Neutrophil (primary cell): Measurements from ENCODE around the gene ZNF552.

Experiments
- H3K27ac ChIP-seq: fragments of 200-600 bp; sonication (generic); 2 replicates; pipeline ENCODE4 v1.5.1; 2016; ENCODE audit warnings: mild to moderate bottlenecking, moderate library complexity
- H3K27me3 ChIP-seq: fragments of 200-600 bp; sonication (generic); 2 replicates; pipeline ENCODE4 v1.6.0; 2016; ENCODE audit warnings: mild to moderate bottlenecking
- H3K36me3 ChIP-seq: fragments of 200-600 bp; sonication (generic); 2 replicates; pipeline ENCODE4 v1.5.1; 2017
- H3K4me1 ChIP-seq, 2 experiments: fragments of 200-600 bp in 1 of 2; sonication (generic) in 1 of 2; 1 replicate in 1 of 2; 2 replicates in 1 of 2; pipeline versions ENCODE4 v1.5.1 to v1.6.1; 2013 to 2016; ENCODE audit warnings: low read depth in 1 of 2, low read length in 1 of 2, mild to moderate bottlenecking in 1 of 2, moderate library complexity in 1 of 2; ENCODE audit not compliant: control insufficient read depth in 1 of 2, insufficient read depth in 1 of 2
- H3K4me3 ChIP-seq, 2 experiments: fragments of 200-600 bp in 1 of 2; sonication (generic) in 1 of 2; 1 replicate in 1 of 2; 2 replicates in 1 of 2; pipeline ENCODE4 v1.5.1; 2013 to 2016; ENCODE audit warnings: low read depth in 1 of 2, low read length in 1 of 2, mild to moderate bottlenecking in 1 of 2, moderate library complexity in 1 of 2
- H3K9me3 ChIP-seq: fragments of 200-600 bp; sonication (generic); 2 replicates; pipeline ENCODE4 v1.5.1; 2016
- CTCF ChIP-seq: fragments of 200-600 bp; sonication (generic); IDR thresholded peaks from 2 replicates; pipeline ENCODE4 v1.5.1; 2016; ENCODE audit warnings: antibody characterized with exemption

ZNF552 gene

DNA sequence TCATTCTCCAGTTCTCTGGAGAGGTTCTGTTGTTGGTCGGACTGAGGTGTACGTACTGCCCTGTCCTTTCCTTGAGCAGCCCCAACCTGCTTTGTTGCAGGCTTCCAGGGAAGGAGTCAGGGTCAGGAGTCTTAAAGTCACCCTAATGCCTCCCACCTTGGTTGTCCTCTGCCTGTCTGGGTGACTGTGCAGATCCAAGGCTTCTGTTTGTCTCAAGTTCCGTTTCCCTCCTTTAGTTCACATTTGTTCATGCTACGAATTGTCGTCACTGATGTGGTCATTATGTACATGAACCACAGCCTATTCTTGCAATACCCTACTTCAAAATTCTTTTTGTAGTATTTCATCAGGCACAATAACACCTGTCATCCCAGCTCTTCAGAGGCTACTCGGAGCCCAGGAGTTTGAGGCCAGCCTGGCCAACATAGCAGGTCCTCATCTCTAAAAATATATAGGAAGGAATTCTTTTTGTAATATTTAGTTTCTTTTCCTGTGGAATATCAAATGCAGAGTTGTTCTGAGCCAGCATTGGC, 37.9 kb downstream of the ZNF552 start:
- H3K4me3 ChIP-seq: no peak overlapping the region
- H3K27ac ChIP-seq: peak overlapping the region; percentile 59
- no peaks in the 10 kb centered on the region for H3K27me3 ChIP-seq
- H3K36me3 ChIP-seq: peaks cover 72% of the 10 kb centered on the region
- H3K4me1 ChIP-seq: peaks cover 4 to 7% of the 10 kb centered on the region in 2 experiments
- no peak for TF ChIP-seq CTCF
- peaks cover 11% of the 10 kb centered on the region for H3K9me3 ChIP-seq

GRCh38 chr19:57773488-57773887, 41.2 kb downstream of the ZNF552 start:
- no peaks in the 10 kb centered on the region for H3K9me3 ChIP-seq
- H3K36me3 ChIP-seq: peaks cover 61% of the 10 kb centered on the region
- TF ChIP-seq CTCF: no peak
- peaks cover 20 to 30% of the 10 kb centered on the region in 2 experiments for H3K4me1 ChIP-seq
- H3K4me3 ChIP-seq: no peak overlapping the region
- no peaks in the 10 kb centered on the region for H3K27me3 ChIP-seq
- H3K27ac ChIP-seq: no peak overlapping the region

DNA sequence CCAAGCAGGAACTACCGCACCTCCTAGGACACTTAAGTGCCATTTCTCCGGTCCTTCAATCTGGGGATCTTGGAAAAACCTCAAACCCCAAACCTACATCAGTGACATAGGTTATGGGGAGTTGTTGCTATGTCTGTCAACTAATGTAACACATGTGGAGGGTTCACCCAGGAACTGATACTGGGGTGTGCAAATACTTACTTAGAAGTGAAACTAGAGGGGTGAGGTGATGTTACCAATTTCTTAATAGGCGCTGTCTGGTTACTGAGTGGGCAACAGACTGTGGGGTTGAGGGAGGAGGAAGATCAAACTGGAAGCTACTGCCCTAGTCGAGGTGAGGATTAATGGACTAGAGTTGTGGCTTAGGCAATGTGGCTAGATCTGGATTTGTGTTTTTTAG, 43.3 kb downstream of the ZNF552 start:
- Histone ChIP-seq H3K27ac (no peak overlapping the region), H3K4me3 (no peak overlapping the region), H3K27me3 (no peaks in the 10 kb centered on the region), H3K4me1 (peaks cover 20 to 26% of the 10 kb centered on the region in 2 experiments), H3K36me3 (peaks cover 41% of the 10 kb centered on the region), H3K9me3 (no peaks in the 10 kb centered on the region)
- no peak for TF ChIP-seq CTCF

DNA sequence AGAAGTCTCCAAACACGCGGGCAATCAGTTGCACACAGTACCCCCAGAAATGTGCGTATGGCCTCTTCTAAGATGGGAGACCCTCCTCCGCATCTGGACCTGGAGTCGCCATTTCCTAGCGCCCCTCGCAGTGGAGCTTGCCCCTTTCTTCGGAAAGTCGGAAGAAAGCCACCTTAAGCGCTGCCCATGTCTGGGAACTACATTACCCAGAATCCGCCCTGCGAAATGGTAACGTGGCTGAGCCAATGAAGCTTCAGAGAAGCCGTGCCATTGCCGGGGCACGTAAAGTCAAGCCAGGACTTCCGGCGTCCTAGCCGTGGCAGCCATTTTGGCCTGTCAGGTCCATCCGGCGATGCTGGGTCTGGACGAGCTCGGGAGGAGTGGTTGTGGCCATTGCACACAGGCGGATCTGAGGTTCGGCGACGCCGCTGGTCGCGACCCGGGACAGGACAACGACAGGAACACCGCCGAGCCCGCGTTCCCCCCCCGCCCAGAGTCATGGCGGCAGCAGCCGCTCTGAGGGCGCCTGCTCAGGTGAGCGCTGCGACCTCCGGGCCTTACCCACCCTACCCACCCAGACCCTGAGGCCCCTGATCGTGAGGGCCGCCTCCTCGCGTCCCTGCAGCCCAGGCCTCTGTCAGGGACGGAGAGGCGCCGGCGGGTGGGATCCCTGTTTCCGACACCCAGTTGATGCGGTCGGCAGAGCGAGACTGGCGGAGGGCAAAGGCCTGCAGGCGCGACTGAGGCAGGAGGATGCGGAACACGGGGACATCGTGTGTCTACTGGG, 45.2 kb downstream of the ZNF552 start, which contains the start of gene ZNF586:
Gene ZNF586 (plus strand): TSS at position 332 of the 787 bp plus-strand sequence. CDS start 167 bp downstream, at position 499.
- peak; percentile 9 for TF ChIP-seq CTCF
- no peaks in the 10 kb centered on the region for H3K9me3 ChIP-seq

DNA sequence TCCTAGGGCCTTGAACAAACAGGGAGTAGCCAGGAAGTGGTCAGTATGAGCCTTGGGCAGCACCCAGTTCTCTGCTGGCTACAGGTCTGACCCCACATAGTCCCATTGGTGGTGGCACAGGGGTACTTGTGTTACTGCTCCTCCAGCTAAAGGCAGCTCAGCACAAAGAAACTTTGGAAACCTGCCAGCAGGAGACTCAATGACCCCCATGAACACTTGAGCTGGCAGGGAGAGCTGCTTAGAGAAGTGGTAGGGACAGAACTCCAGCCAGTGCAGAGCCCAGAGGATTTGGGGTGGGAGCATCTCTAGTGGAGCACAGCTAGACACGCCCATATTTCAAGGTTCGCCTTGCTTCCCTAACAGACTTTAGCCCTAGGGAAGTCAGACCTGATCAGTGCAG, 55.6 kb downstream of the ZNF552 start:
- no peak for TF ChIP-seq CTCF
- no peaks in the 10 kb centered on the region for H3K27me3 ChIP-seq
- no peak overlapping the region for H3K4me3 ChIP-seq
- no peak overlapping the region for H3K27ac ChIP-seq
- no peaks in the 10 kb centered on the region for H3K9me3 ChIP-seq
- peaks cover 60% of the 10 kb centered on the region for H3K36me3 ChIP-seq
- no peaks in the 10 kb centered on the region for H3K4me1 ChIP-seq

More for the DNA sequence above, 45.2 kb downstream of the ZNF552 start, which contains the start of gene ZNF586:
- peak within 1 kb of the TSS; percentile 91 to 98 for H3K4me3 ChIP-seq
- no peaks in the 10 kb centered on the region for H3K27me3 ChIP-seq
- H3K36me3 ChIP-seq: peaks cover 29% of the 10 kb centered on the region
- H3K4me1 ChIP-seq: peaks cover 24 to 33% of the 10 kb centered on the region in 2 experiments
- peak within 1 kb of the TSS; percentile 92 for H3K27ac ChIP-seq
